ENCODE results near the gene KIR2DL1. TPM values are rescaled to one million over a fixed set of nuclear protein-coding genes. Genes with fewer than 3 reads are reported as not detected.
"Not testable (repeated sequence)": the region's sequence is repeated elsewhere in the genome, so short reads cannot be mapped to it uniquely, and the experiment has no call there.

Gene KIR2DL1
- total RNA-seq, 1 donor: not detected

DNA sequence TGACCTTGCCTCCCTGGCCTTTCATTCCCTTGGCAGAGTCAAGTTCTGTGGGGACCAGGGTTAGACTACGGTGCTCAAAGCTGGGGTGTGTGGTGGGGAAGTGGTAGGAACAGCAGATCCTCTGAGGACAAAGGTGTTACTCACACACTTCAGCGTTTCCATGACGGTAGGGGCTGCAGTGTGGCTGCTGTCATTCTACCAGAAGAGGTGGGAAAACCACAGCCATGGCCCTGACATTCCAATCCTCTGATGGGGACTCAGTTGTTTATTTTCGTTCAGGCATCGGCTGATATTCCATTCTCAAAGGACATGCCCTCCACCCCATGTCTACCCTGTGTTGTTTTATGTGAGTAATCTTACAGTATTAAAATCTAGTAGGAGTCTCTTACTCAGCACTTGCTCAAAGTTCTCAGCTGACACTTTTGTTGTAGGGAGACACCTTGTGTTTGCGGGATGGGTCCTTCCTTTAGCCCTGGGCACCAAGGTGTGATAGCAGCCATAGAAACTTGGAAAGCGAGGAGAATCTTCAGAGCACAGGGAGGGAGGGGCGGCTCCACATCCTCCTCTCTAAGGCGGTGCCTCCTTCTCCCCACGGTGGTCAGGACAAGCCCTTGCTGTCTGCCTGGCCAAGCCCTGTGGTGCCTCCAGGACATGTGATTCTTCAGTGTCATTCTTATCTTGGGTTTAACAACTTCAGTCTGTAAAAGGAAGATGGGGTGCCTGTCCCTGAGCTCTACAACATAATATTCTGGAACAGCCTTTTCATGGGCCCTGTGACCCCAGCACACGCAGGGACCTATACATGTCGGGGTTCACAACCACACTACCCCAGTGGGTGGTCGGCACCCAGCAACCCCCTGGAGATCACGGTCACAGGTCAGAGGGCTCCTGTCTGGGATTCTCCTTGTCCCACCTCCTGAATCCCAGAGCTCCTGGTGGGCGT is 1.7 kb downstream of the KIR2DL1 start:
- not testable (repeated sequence) for DNase-seq (ENCODE audit: low read depth); H3K4me3 ChIP-seq (ENCODE audit: low read depth, low read length)

DNA sequence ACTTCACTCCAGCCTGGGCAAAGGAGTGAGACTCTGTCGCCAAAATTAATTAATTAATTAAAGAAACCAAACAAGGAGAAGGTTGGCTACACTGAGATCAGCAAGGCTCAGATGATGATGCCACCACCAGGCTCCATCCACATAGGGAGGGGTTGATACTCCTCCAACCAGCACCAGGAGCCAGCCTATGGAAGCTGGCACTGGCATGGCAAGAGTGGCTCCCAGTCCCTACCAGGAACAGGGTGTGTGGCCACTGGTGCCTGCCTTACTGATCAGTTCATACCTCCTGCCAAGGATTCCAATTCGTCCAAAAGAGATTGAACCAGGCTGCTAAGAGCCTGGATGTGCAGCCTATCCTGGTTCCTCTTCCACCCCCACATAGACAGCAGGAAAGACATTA is 3.1 kb downstream of the KIR2DL1 start:
- DNase-seq (ENCODE audit: low read depth); H3K4me3 ChIP-seq (ENCODE audit: low read depth, low read length): not testable (repeated sequence)

DNA sequence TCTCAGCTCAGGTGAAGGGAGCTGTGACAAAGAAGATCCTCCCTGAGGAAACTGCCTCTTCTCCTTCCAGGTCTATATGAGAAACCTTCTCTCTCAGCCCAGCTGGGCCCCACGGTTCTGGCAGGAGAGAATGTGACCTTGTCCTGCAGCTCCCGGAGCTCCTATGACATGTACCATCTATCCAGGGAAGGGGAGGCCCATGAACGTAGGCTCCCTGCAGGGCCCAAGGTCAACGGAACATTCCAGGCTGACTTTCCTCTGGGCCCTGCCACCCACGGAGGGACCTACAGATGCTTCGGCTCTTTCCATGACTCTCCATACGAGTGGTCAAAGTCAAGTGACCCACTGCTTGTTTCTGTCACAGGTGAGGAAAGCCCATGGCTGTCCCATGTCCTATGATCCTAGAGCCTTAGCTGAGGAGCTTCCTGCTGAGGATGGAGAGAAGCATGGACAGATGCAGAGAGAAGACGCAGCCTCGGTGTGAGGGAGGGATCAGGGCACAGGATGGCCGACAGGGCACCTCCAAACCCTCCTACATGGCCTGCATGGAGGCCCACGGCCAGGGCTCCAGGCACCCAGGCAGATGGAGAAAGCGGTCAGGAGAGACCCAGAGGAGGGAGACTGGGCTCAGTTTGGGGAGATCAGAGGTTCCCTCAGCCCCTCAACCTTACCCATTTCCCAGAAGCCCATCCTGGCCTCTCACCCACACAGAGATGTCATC is 5.7 kb downstream of the KIR2DL1 start:
- not testable (repeated sequence) for DNase-seq (ENCODE audit: low read depth); H3K4me3 ChIP-seq (ENCODE audit: low read depth, low read length)

DNA sequence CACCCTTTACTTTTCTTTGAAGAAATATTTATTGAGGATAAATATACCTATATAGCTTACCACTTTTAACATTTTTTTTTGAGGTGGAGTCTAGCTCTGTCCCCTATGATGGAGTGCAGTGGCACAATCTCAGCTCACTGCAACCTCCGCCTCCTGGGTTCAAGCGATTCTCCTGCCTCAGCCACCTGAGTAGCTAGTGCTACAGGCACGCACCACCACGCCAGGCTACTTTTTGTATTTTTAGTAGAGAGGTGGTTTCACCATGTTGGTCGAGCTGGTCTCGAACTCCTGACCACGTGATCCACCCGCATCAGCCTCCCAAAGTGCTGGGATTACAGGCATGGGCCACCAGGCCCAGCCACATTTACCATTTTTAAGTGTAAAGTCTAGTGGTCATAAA is 6.2 kb downstream of the KIR2DL1 start:
- DNase-seq (ENCODE audit: low read depth); H3K4me3 ChIP-seq (ENCODE audit: low read depth, low read length): not testable (repeated sequence)

DNA sequence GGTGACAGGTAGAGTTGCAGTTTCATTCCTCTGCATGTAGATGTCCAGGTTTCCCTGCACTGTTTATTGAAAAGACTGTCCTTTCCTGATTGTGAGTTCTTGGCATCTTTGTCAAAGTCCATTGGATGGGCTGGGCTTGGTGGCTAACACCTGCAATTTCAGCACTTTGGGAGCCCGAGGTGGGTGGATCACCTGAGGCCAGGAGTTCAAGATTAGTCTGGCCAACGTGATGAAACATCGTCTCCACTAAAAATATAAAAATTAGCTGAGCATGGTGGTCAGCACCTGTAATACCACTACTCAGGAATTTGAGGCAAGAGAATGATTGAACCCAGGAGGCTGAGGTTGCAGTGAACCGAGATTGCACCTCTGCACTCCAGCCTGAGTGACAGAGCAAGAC is 8.3 kb downstream of the KIR2DL1 start:
- DNase-seq (ENCODE audit: low read depth); H3K4me3 ChIP-seq (ENCODE audit: low read depth, low read length): not testable (repeated sequence)

DNA sequence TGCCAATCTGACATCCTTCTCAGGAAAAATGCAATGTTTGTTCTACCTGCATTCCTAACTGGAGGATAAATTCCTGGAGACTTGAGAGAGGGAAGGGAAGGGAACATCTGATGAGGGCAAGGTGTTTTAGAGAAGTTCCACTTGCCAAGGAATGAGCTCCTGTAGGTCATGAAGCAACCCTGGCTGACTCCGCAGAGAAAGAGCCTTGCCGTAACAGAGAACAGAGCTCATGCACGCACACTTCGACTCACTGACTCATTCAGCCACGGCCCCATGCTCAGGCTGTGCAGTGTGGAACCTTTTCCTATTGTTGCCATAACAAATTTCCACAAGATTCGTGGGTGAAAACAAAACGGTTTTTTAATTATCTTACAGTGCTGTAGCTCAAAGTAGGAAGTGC is 9.3 kb downstream of the KIR2DL1 start:
- DNase-seq (ENCODE audit: low read depth); H3K4me3 ChIP-seq (ENCODE audit: low read depth, low read length): not testable (repeated sequence)

DNA sequence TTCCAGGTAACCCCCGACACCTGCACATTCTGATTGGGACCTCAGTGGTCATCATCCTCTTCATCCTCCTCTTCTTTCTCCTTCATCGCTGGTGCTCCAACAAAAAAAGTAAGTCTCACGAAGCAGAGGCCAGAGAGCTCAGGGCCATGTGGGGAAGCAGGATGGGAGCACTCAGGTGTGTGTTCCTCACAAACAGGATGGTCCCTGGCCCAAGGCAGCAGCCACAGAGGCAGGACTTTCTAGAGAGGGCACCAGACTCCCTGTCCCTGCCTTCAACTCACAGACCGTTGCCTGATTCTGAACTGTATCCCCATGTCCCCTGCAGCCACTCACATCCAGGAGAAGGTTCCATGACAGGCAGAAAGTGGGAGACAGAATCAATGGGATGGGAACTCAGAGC is 13.3 kb downstream of the KIR2DL1 start:
- not testable (repeated sequence) for DNase-seq (ENCODE audit: low read depth); H3K4me3 ChIP-seq (ENCODE audit: low read depth, low read length)

DNA sequence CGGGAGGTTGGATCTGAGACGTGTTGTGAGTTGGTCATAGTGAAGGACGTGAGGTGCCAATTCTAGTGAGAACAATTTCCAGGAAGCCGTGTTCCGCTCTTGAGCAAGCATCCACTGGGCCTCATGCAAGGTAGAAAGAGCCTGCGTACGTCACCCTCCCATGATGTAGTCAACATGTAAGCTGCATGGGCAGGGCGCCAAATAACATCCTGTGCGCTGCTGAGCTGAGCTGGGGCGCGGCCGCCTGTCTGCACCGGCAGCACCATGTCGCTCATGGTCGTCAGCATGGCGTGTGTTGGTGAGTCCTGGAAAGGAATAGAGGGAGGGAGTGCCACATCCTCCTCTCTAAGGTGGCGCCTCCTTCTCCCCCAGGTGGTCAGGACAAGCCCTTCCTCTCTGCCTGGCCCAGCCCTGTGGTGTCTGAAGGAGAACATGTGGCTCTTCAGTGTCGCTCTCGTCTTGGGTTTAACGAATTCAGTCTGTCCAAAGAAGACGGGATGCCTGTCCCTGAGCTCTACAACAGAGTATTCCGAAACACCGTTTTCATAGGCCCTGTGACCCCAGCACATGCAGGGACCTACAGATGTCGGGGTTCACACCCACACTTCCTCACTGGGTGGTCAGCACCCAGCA is 16.6 kb downstream of the KIR2DL1 start:
- not testable (repeated sequence) for DNase-seq (ENCODE audit: low read depth); H3K4me3 ChIP-seq (ENCODE audit: low read depth, low read length)

DNA sequence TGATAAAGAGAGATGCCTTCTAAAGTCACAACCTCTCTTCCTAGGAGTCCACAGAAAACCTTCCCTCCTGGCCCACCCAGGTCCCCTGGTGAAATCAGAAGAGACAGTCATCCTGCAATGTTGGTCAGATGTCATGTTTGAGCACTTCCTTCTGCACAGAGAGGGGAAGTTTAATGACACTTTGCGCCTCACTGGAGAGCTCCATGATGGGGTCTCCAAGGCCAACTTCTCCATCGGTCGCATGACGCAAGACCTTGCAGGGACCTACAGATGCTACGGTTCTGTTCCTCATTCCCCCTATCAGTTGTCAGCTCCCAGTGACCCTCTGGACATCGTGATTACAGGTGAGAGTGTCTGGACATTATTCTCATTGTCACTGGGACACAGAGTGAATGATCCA is 18.6 kb downstream of the KIR2DL1 start:
- not testable (repeated sequence) for H3K4me3 ChIP-seq (ENCODE audit: low read depth, low read length); DNase-seq (ENCODE audit: low read depth)

DNA sequence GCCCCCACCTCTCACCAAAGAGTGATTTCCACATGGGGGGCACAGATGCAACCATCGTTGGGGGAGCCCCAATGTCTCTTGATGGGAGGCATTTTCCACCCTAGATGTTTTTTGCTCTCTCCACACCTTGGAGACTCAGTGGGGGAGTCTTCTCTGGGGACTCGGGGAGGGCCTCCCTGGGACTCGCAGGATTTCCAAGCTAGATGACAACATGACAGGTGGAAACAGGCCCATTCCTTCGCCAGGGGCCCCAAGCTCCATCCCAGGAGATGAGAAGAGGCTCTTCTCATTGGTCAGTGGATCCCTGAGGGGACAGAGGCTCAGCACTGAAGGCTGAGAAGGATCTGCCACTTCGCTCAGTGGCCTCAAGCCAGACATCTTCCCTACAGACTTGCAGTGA is 21.1 kb downstream of the KIR2DL1 start:
- DNase-seq (ENCODE audit: low read depth): no peak
- TF ChIP-seq, protein P1, sequence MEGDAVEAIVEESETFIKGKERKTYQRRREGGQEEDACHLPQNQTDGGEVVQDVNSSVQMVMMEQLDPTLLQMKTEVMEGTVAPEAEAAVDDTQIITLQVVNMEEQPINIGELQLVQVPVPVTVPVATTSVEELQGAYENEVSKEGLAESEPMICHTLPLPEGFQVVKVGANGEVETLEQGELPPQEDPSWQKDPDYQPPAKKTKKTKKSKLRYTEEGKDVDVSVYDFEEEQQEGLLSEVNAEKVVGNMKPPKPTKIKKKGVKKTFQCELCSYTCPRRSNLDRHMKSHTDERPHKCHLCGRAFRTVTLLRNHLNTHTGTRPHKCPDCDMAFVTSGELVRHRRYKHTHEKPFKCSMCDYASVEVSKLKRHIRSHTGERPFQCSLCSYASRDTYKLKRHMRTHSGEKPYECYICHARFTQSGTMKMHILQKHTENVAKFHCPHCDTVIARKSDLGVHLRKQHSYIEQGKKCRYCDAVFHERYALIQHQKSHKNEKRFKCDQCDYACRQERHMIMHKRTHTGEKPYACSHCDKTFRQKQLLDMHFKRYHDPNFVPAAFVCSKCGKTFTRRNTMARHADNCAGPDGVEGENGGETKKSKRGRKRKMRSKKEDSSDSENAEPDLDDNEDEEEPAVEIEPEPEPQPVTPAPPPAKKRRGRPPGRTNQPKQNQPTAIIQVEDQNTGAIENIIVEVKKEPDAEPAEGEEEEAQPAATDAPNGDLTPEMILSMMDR (IDR thresholded peaks at IDR 0.05; ENCODE audit: insufficient read depth, low read depth, low read length): no peak
- H3K4me3 ChIP-seq (ENCODE audit: low read depth, low read length): no peak overlapping the region

DNA sequence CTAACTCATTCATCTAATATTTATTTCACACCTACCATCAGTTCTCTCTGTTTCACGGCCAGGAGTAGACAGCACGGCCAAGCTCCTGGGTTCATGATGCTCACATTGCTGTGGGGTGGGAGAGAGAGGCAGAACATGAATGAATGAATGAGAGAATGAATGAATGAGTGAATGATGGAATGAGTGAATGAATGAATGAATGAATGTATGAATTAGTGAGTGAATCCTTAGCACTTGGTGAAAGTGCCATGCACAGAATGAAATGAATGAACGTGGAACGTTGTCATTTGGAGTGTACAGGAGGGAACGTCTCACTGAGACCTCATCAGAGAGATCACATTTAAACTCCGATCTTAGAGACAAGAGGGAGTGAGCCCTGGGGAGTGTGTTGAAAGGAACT is 21.9 kb downstream of the KIR2DL1 start:
- TF ChIP-seq, protein P1 (IDR thresholded peaks at IDR 0.05; ENCODE audit: insufficient read depth, low read depth, low read length): no peak
- DNase-seq (ENCODE audit: low read depth): no peak
- no peak overlapping the region for H3K4me3 ChIP-seq (ENCODE audit: low read depth, low read length)
